Breast epithelium (tissue), 4 donors: ENCODE results near the gene EDDM13. TPM values are rescaled to one million over a fixed set of nuclear protein-coding genes. Genes with fewer than 3 reads are reported as not detected.
"Not testable (repeated sequence)": the region's sequence is repeated elsewhere in the genome, so short reads cannot be mapped to it uniquely, and the experiment has no call there.

Source experiments
- DNase-seq, 2 donors: peaks; one replicate each; pipeline ENCODE4 v3.0.0-alpha.2; 2019; ENCODE audit warnings: low spot score in 2 of 2
- H3K27ac ChIP-seq, 2 donors: fragments of 200-600 bp; sonication (generic) in 1 of 2; one replicate each; pipeline ENCODE4 v1.5.1; 2016 to 2019; ENCODE audit warnings: mild to moderate bottlenecking in 1 of 2
- H3K27me3 ChIP-seq, 2 donors: fragments of 200-600 bp; sonication (generic) in 1 of 2; one replicate each; pipeline versions ENCODE4 v1.5.1 to v1.6.0; 2017 to 2019; ENCODE audit warnings: control low read depth in 1 of 2, mild to moderate bottlenecking in 1 of 2
- H3K36me3 ChIP-seq: fragments of 200-600 bp; one replicate; pipeline ENCODE4 v1.5.1; 2019
- H3K4me1 ChIP-seq, 2 donors: fragments of 200-600 bp; sonication (generic); one replicate each; pipeline ENCODE4 v1.5.1; 2016 to 2019; ENCODE audit warnings: control low read depth in 1 of 2
- H3K4me3 ChIP-seq, 3 donors: fragments of 200-600 bp; sonication (generic); 1 replicate in 2 of 3; 2 replicates in 1 of 3; pipeline ENCODE4 v1.5.1; 2016 to 2019; ENCODE audit warnings: mild to moderate bottlenecking in 3 of 3, moderate library complexity in 2 of 3
- H3K9me3 ChIP-seq, 2 donors: fragments of 200-600 bp; sonication (generic) in 1 of 2; one replicate each; pipeline ENCODE4 v1.5.1; 2016 to 2019; ENCODE audit warnings: control low read depth in 1 of 2
- CTCF ChIP-seq, 3 donors: fragments of 450-650 bp; IDR thresholded peaks; one replicate each; pipeline ENCODE4 v1.5.1; 2016 to 2017; ENCODE audit warnings: antibody characterized with exemption in 3 of 3, mild to moderate bottlenecking in 3 of 3, moderate library complexity in 3 of 3
- POLR2A ChIP-seq: fragments of 450-650 bp; IDR thresholded peaks from one replicate; pipeline ENCODE4 v1.6.1; 2016; ENCODE audit warnings: antibody characterized with exemption, mild to moderate bottlenecking, moderate library complexity
- POLR2AphosphoS5 ChIP-seq, 3 donors: sonication (generic); formaldehyde crosslinking; IDR thresholded peaks; one replicate each; pipeline ENCODE4 v1.6.1; 2017; ENCODE audit warnings: antibody characterized with exemption in 3 of 3
- intact Hi-C: fragments of 100-400 bp; cut with DNase I; formaldehyde crosslinking; loops from one replicate; pipeline ENCODE4 v1.15.1; 2023; ENCODE audit warnings: low total_unique reads
- total RNA-seq, 3 donors: library from RNA; depleted of rRNA; stranded (reverse); fragments of >200 nt; gene quantifications; one replicate each; pipeline ENCODE4 v1.1.0, GENCODE V29; 2016

Gene EDDM13, protein sequence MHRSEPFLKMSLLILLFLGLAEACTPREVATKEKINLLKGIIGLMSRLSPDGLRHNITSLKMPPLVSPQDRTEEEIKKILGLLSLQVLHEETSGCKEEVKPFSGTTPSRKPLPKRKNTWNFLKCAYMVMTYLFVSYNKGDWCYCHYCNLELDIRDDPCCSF
- total RNA-seq, result 1 to 10 TPM in 1 of 3 donors, not detected in 2; 1.3 TPM

- no peaks in the 10 kb centered on the region for H3K9me3 ChIP-seq
- H3K4me1 ChIP-seq, result no peaks in the 10 kb centered on the region
- intact Hi-C loops, result no loop called here
- H3K4me3 ChIP-seq, result no peak within 1 kb of the TSS
- no peaks in the 10 kb centered on the region for H3K27me3 ChIP-seq
- no peak within 1 kb of the TSS for H3K27ac ChIP-seq
- H3K36me3 ChIP-seq, result no peaks in the 10 kb centered on the region
- no peak for TF ChIP-seq CTCF (IDR thresholded peaks at IDR 0.05)
- no peak for TF ChIP-seq POLR2AphosphoS5 (IDR thresholded peaks at IDR 0.05)
- TF ChIP-seq POLR2A, result no peak
- no peak for DNase-seq
Measured at GRCh38 chr19:56272161-56272798, at the start of gene EDDM13. TSS of gene EDDM13 (plus strand) at chr19:56272748. CDS start at chr19:56272835, 87 bp downstream.

- no peak overlapping the region for H3K4me3 ChIP-seq
- no peak overlapping the region for H3K27ac ChIP-seq
- no peaks in the 10 kb centered on the region for H3K4me1 ChIP-seq
- H3K27me3 ChIP-seq, result no peaks in the 10 kb centered on the region
- no peak for TF ChIP-seq CTCF (IDR thresholded peaks at IDR 0.05)
- no peak for TF ChIP-seq POLR2A
- no peak for TF ChIP-seq POLR2AphosphoS5 (IDR thresholded peaks at IDR 0.05)
- no peaks in the 10 kb centered on the region for H3K9me3 ChIP-seq
- no peak for DNase-seq
- intact Hi-C loops, result no loop called here
- no peaks in the 10 kb centered on the region for H3K36me3 ChIP-seq
Measured at GRCh38 chr19:56222901-56223300, 49.6 kb upstream of the EDDM13 start.

DNA sequence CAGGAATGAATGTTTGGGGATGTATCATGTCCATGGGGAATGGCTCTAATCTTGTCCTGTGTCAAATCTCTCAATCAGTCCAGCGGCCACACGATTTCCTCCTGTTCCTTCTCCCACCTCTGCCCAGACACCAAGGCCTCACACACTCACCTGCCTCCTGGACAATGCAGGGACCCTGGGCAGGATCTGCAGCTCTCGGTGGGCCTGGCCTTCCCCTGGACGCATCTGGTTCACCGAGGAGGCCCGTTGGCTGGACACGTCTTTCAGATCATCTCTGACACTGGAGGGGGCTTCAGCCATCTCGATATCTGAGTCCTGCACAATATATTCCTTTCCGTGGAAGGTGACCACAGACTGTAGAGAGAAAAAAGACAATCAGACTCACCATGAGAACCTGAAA lies 49.1 kb upstream of the EDDM13 start:
- DNase-seq, result no peak
- TF ChIP-seq CTCF (IDR thresholded peaks at IDR 0.05) (no peak), POLR2AphosphoS5 (IDR thresholded peaks at IDR 0.05) (no peak)
- H3K27ac ChIP-seq, result no peak overlapping the region
- no peaks in the 10 kb centered on the region for H3K9me3 ChIP-seq
- H3K4me1 ChIP-seq, result no peaks in the 10 kb centered on the region
- intact Hi-C loops, result no loop called here
- no peaks in the 10 kb centered on the region for H3K27me3 ChIP-seq
- H3K4me3 ChIP-seq, result no peak overlapping the region
- H3K36me3 ChIP-seq, result no peaks in the 10 kb centered on the region

DNA sequence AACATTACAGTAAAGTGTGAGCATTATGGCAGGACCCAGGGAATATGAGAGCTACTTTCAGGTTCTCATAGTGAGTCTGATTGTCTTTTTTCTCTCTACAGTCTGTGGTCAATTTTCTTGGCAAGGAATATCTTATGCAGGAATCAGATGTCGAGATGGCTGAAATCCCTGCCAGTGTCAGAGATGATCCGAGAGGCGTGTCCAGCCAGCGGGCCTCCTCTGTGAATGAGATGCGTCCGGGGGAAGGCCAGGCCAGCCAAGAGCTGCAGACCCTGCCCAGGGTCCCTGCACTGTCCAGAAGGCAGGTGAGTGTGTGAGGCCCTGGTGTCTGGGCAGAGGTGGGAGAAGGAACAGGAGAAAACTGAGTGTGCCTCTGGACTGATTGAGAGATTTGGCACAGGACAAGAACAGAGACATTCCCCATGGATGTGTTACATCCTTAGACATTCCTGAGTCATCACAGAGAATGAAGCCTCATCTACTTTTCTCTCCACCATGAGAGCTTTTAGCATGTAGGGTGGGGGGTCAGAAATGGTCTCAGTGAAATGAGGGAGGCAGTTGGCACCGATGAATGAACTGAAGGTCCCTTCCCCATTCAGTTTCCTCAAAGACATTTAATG lies 27.3 kb upstream of the EDDM13 start:
- Histone ChIP-seq H3K4me3 (no peak overlapping the region), H3K9me3 (no peaks in the 10 kb centered on the region), H3K27me3 (no peaks in the 10 kb centered on the region), H3K27ac (no peak overlapping the region), H3K4me1 (no peaks in the 10 kb centered on the region), H3K36me3 (no peaks in the 10 kb centered on the region)
- no peak for TF ChIP-seq CTCF (IDR thresholded peaks at IDR 0.05)
- TF ChIP-seq POLR2AphosphoS5 (IDR thresholded peaks at IDR 0.05), result no peak
- no peak for TF ChIP-seq POLR2A
- intact Hi-C loops, result no loop called here
- DNase-seq, result no peak

DNA sequence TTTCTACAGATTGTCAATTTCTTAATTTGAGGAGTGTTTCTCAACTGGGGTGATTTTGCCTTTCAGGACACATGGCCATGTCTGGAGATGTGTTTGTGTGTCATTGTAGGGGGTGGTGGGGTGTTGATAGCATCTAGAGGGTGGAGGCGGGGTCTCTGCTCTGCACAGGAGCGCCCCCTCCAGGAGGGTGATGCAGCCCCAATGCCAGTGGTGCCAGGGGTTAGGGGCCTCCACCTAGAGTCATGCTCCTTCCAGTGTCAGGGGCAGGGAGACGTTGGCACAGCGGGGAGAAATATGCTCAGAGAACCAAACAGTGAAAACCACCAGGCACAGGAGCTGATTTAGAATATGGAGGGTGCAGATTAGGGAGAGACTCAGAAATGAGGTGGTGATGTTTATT lies 26.8 kb upstream of the EDDM13 start:
- H3K9me3 ChIP-seq, intact Hi-C loops, H3K4me3 ChIP-seq, H3K27me3 ChIP-seq, H3K4me1 ChIP-seq, H3K36me3 ChIP-seq, H3K27ac ChIP-seq, DNase-seq: not testable (repeated sequence)

DNA sequence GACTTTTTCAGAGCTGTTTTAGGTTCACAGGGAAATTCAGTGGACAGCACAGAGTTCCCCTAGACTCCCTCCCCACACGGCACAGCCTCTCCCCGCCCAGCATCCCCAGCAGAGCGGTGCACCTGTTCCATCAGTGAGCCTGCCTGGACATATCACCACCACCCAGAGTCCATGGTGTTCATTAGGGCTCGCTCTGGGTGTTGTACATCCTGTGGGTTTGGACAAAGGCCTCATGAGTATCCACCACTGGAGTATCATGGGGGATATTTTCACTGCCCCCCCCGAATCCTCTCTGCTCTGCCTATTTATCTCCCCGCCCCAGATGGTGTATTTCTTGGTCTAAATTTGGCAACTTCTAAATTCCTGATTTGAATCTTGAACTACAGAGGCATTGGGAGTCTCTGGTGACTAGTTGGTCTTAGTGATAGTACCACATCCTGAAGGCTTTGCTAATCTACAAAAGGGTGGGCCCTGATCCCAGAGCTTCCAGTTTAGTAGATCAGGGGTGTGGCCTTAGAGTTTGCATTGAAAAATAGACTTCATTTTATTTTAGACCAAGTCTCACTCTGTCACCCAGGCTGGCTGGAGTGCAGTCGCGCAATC lies 23.7 kb upstream of the EDDM13 start:
- intact Hi-C loops, H3K9me3 ChIP-seq, DNase-seq, H3K4me3 ChIP-seq, H3K36me3 ChIP-seq, H3K4me1 ChIP-seq, H3K27me3 ChIP-seq, H3K27ac ChIP-seq: not testable (repeated sequence)
